ENCODE measurements around the gene CRP. TPM values are rescaled to one million over a fixed set of nuclear protein-coding genes. Genes with fewer than 3 reads are reported as not detected.
"Not testable (repeated sequence)": the region's sequence is repeated elsewhere in the genome, so short reads cannot be mapped to it uniquely, and the experiment has no call there.

CRP gene
- polyA plus RNA-seq, 10 donors = not detected

- no peak for DNase-seq
Observed at GRCh38 chr1:159700312-159700711, 14.1 kb downstream of the CRP start.

GRCh38 chr1:159699653-159700052 lies 14.7 kb downstream of the CRP start:
- DNase-seq = no peak

- DNase-seq = no peak
Observed at GRCh38 chr1:159699246-159699645, 15.1 kb downstream of the CRP start.

GRCh38 chr1:159687511-159687910 lies 26.9 kb downstream of the CRP start:
- no peak for DNase-seq

GRCh38 chr1:159686599-159687299 lies 27.6 kb downstream of the CRP start:
- DNase-seq = no peak

- DNase-seq = no peak
Observed at GRCh38 chr1:159678939-159679338, 35.5 kb downstream of the CRP start.

- no peak for DNase-seq
Observed at GRCh38 chr1:159675046-159675445, 39.3 kb downstream of the CRP start.

- DNase-seq = not testable (repeated sequence)
Observed at GRCh38 chr1:159672390-159672789, 42.0 kb downstream of the CRP start.

GRCh38 chr1:159669338-159669737 lies 45.1 kb downstream of the CRP start:
- no peak for DNase-seq

- DNase-seq = no peak
Observed at GRCh38 chr1:159668739-159669138, 45.6 kb downstream of the CRP start.

- no peak for DNase-seq
Observed at GRCh38 chr1:159664247-159664646, 50.1 kb downstream of the CRP start.

- no peak for DNase-seq
Observed at GRCh38 chr1:159663552-159663951, 50.8 kb downstream of the CRP start.

Other genes starting within 250 kb of the CRP start
- not detected for gene OR10J5, start 178.6 kb downstream of the CRP start, polyA plus RNA-seq (ENCODE audit: insufficient read length in 10 of 10)
- not detected for gene APCS, start 126.8 kb downstream of the CRP start, polyA plus RNA-seq (ENCODE audit: insufficient read length in 10 of 10)
- gene DUSP23, start 66.4 kb upstream of the CRP start, polyA plus RNA-seq (ENCODE audit: insufficient read length in 10 of 10) = 10 to 100 TPM in 1 of 10 donors, 1 to 10 TPM in 9; 4.2 to 10.6 (median 6.9) TPM
- gene FCRL6, start 87.8 kb upstream of the CRP start, polyA plus RNA-seq (ENCODE audit: insufficient read length in 10 of 10) = under 1 TPM in 4 of 10 donors, not detected in 6; 0.13 to 0.31 (median 0.19) TPM
- gene SLAMF8, start 112.3 kb upstream of the CRP start, polyA plus RNA-seq (ENCODE audit: insufficient read length in 10 of 10) = under 1 TPM in 6 of 10 donors, not detected in 4; 0.24 to 0.85 (median 0.61) TPM
- gene VSIG8, start 148.1 kb upstream of the CRP start, polyA plus RNA-seq (ENCODE audit: insufficient read length in 10 of 10) = under 1 TPM in 1 of 10 donors, not detected in 9; 0.12 TPM
- under 1 TPM in 9 of 10 donors, not detected in 1; 0.20 to 0.84 (median 0.37) TPM for gene CFAP45, start 185.6 kb upstream of the CRP start, polyA plus RNA-seq (ENCODE audit: insufficient read length in 10 of 10)
- 100 to 1,000 TPM; 148 to 245 (median 204) TPM for gene TAGLN2, start 210.9 kb upstream of the CRP start, polyA plus RNA-seq (ENCODE audit: insufficient read length in 10 of 10)
- 1 to 10 TPM in 2 of 10 donors, under 1 TPM in 8; 0.24 to 8.3 (median 0.53) TPM for gene IGSF9, start 231.0 kb upstream of the CRP start, polyA plus RNA-seq (ENCODE audit: insufficient read length in 10 of 10)
- gene SLAMF9, start 239.6 kb upstream of the CRP start, polyA plus RNA-seq (ENCODE audit: insufficient read length in 10 of 10) = not detected